Stimulated activated naive CD8-positive, alpha-beta T cell treated with anti-CD3 and anti-CD28 coated beads, Interleukin-15, Interleukin-2, amounts not matched to agents 100 ng/mL and 50 ng/mL, for 24 hours (primary cell): Measurements from ENCODE around the gene CD2AP.
"Not testable (repeated sequence)": the region's sequence is repeated elsewhere in the genome, so short reads cannot be mapped to it uniquely, and the experiment has no call there.

Experiments
- H3K27ac Mint-ChIP-seq: one replicate; pipeline ENCODE4 v1.8.0; 2021; ENCODE audit warnings: mild to moderate bottlenecking, mixed read lengths
- H3K27me3 Mint-ChIP-seq: one replicate; pipeline ENCODE4 v1.8.0; 2021; ENCODE audit warnings: mixed read lengths
- H3K36me3 Mint-ChIP-seq: one replicate; pipeline ENCODE4 v1.8.0; 2021; ENCODE audit warnings: low read depth, mixed read lengths
- H3K4me1 Mint-ChIP-seq: one replicate; pipeline ENCODE4 v1.8.0; 2021; ENCODE audit warnings: low read depth, mixed read lengths
- H3K4me3 Mint-ChIP-seq: one replicate; pipeline ENCODE4 v1.8.0; 2021; ENCODE audit warnings: mild to moderate bottlenecking, mixed read lengths
- H3K9me3 Mint-ChIP-seq: one replicate; pipeline ENCODE4 v1.8.0; 2021; ENCODE audit warnings: mixed read lengths

CD2AP gene

GRCh38 chr6:47552319-47552718 lies 74.7 kb downstream of the CD2AP start:
- peaks cover 75% of the 10 kb centered on the region for H3K36me3 Mint-ChIP-seq
- no peak overlapping the region for H3K4me3 Mint-ChIP-seq
- H3K9me3 Mint-ChIP-seq = no peaks in the 10 kb centered on the region
- H3K27ac Mint-ChIP-seq = peak overlapping the region; percentile 59
- peaks cover 3% of the 10 kb centered on the region for H3K4me1 Mint-ChIP-seq
- no peaks in the 10 kb centered on the region for H3K27me3 Mint-ChIP-seq

GRCh38 chr6:47553243-47553642 lies 75.7 kb downstream of the CD2AP start:
- not testable (repeated sequence) for H3K27me3 Mint-ChIP-seq, H3K27ac Mint-ChIP-seq, H3K4me1 Mint-ChIP-seq, H3K9me3 Mint-ChIP-seq, H3K4me3 Mint-ChIP-seq
- peaks cover 75% of the 10 kb centered on the region for H3K36me3 Mint-ChIP-seq

GRCh38 chr6:47556459-47556858 lies 78.9 kb downstream of the CD2AP start:
- not testable (repeated sequence) for H3K9me3 Mint-ChIP-seq, H3K4me3 Mint-ChIP-seq, H3K4me1 Mint-ChIP-seq, H3K27ac Mint-ChIP-seq, H3K27me3 Mint-ChIP-seq
- H3K36me3 Mint-ChIP-seq = peaks cover 69% of the 10 kb centered on the region

- peaks cover 38% of the 10 kb centered on the region for H3K36me3 Mint-ChIP-seq
- no peak overlapping the region for H3K4me3 Mint-ChIP-seq
- H3K4me1 Mint-ChIP-seq = peaks cover 2% of the 10 kb centered on the region
- no peaks in the 10 kb centered on the region for H3K27me3 Mint-ChIP-seq
- no peaks in the 10 kb centered on the region for H3K9me3 Mint-ChIP-seq
- H3K27ac Mint-ChIP-seq = no peak overlapping the region
These were observed 85.6 kb downstream of the CD2AP start for GRCh38 chr6:47563162-47563561.

- not testable (repeated sequence) for H3K9me3 Mint-ChIP-seq, H3K27ac Mint-ChIP-seq, H3K27me3 Mint-ChIP-seq, H3K4me3 Mint-ChIP-seq
- Mint-ChIP-seq H3K36me3 (peaks cover 13% of the 10 kb centered on the region), H3K4me1 (peaks cover 10% of the 10 kb centered on the region)
These were observed 89.0 kb downstream of the CD2AP start for GRCh38 chr6:47566602-47567001.

GRCh38 chr6:47567586-47567985 lies 90.0 kb downstream of the CD2AP start:
- H3K27me3 Mint-ChIP-seq = no peaks in the 10 kb centered on the region
- no peaks in the 10 kb centered on the region for H3K9me3 Mint-ChIP-seq
- H3K27ac Mint-ChIP-seq = no peak overlapping the region
- H3K4me1 Mint-ChIP-seq = peaks cover 10% of the 10 kb centered on the region
- H3K36me3 Mint-ChIP-seq = peaks cover 13% of the 10 kb centered on the region
- H3K4me3 Mint-ChIP-seq = no peak overlapping the region

GRCh38 chr6:47571488-47571887 lies 93.9 kb downstream of the CD2AP start:
- Mint-ChIP-seq H3K4me1 (peaks cover 10% of the 10 kb centered on the region), H3K36me3 (peaks cover 8% of the 10 kb centered on the region), H3K9me3 (no peaks in the 10 kb centered on the region), H3K27me3 (no peaks in the 10 kb centered on the region), H3K27ac (no peak overlapping the region), H3K4me3 (no peak overlapping the region)

- H3K27me3 Mint-ChIP-seq = no peaks in the 10 kb centered on the region
- no peak overlapping the region for H3K27ac Mint-ChIP-seq
- H3K4me1 Mint-ChIP-seq = peaks cover 10% of the 10 kb centered on the region
- no peak overlapping the region for H3K4me3 Mint-ChIP-seq
- H3K9me3 Mint-ChIP-seq = no peaks in the 10 kb centered on the region
- H3K36me3 Mint-ChIP-seq = peaks cover 11% of the 10 kb centered on the region
These were observed 95.5 kb downstream of the CD2AP start for GRCh38 chr6:47573109-47573508.

- Mint-ChIP-seq H3K36me3 (peaks cover 23% of the 10 kb centered on the region), H3K9me3 (no peaks in the 10 kb centered on the region), H3K4me1 (peaks cover 8% of the 10 kb centered on the region), H3K27me3 (no peaks in the 10 kb centered on the region), H3K4me3 (no peak overlapping the region), H3K27ac (no peak overlapping the region)
These were observed 97.2 kb downstream of the CD2AP start for GRCh38 chr6:47574789-47575188.

- H3K9me3 Mint-ChIP-seq = no peaks in the 10 kb centered on the region
- no peak overlapping the region for H3K27ac Mint-ChIP-seq
- H3K4me3 Mint-ChIP-seq = no peak overlapping the region
- H3K36me3 Mint-ChIP-seq = peaks cover 41% of the 10 kb centered on the region
- no peaks in the 10 kb centered on the region for H3K4me1 Mint-ChIP-seq
- H3K27me3 Mint-ChIP-seq = no peaks in the 10 kb centered on the region
These were observed 101.5 kb downstream of the CD2AP start for GRCh38 chr6:47579040-47579439.

- no peaks in the 10 kb centered on the region for H3K27me3 Mint-ChIP-seq
- no peak overlapping the region for H3K4me3 Mint-ChIP-seq
- no peak overlapping the region for H3K27ac Mint-ChIP-seq
- H3K4me1 Mint-ChIP-seq = no peaks in the 10 kb centered on the region
- H3K36me3 Mint-ChIP-seq = peaks cover 56% of the 10 kb centered on the region
- H3K9me3 Mint-ChIP-seq = no peaks in the 10 kb centered on the region
These were observed 104.0 kb downstream of the CD2AP start for GRCh38 chr6:47581591-47581990.

GRCh38 chr6:47587493-47587892 lies 109.9 kb downstream of the CD2AP start:
- no peaks in the 10 kb centered on the region for H3K9me3 Mint-ChIP-seq
- H3K27me3 Mint-ChIP-seq = no peaks in the 10 kb centered on the region
- no peak overlapping the region for H3K27ac Mint-ChIP-seq
- no peak overlapping the region for H3K4me3 Mint-ChIP-seq
- H3K36me3 Mint-ChIP-seq = peaks cover 81% of the 10 kb centered on the region
- H3K4me1 Mint-ChIP-seq = no peaks in the 10 kb centered on the region

GRCh38 chr6:47592131-47592840 lies 114.7 kb downstream of the CD2AP start:
- no peaks in the 10 kb centered on the region for H3K4me1 Mint-ChIP-seq
- H3K27ac Mint-ChIP-seq = no peak overlapping the region
- H3K27me3 Mint-ChIP-seq = no peaks in the 10 kb centered on the region
- H3K36me3 Mint-ChIP-seq = peaks cover 69% of the 10 kb centered on the region
- no peak overlapping the region for H3K4me3 Mint-ChIP-seq
- no peaks in the 10 kb centered on the region for H3K9me3 Mint-ChIP-seq

- Mint-ChIP-seq H3K27ac (no peak overlapping the region), H3K9me3 (no peaks in the 10 kb centered on the region), H3K27me3 (no peaks in the 10 kb centered on the region), H3K36me3 (peaks cover 66% of the 10 kb centered on the region), H3K4me1 (no peaks in the 10 kb centered on the region), H3K4me3 (no peak overlapping the region)
These were observed 116.4 kb downstream of the CD2AP start for GRCh38 chr6:47593979-47594378.

- Mint-ChIP-seq H3K27me3 (no peaks in the 10 kb centered on the region), H3K9me3 (no peaks in the 10 kb centered on the region), H3K36me3 (peaks cover 68% of the 10 kb centered on the region), H3K4me1 (no peaks in the 10 kb centered on the region), H3K27ac (no peak overlapping the region), H3K4me3 (no peak overlapping the region)
These were observed 118.2 kb downstream of the CD2AP start for GRCh38 chr6:47595785-47596184.

- Mint-ChIP-seq H3K36me3 (peaks cover 55% of the 10 kb centered on the region), H3K27me3 (no peaks in the 10 kb centered on the region), H3K4me3 (no peak overlapping the region), H3K4me1 (no peaks in the 10 kb centered on the region), H3K27ac (no peak overlapping the region), H3K9me3 (no peaks in the 10 kb centered on the region)
These were observed 120.8 kb downstream of the CD2AP start for GRCh38 chr6:47598367-47598766.
